Coronary artery (tissue), 2 donors: ENCODE measurements around the gene ANKRD11.
"Not testable (repeated sequence)": the region's sequence is repeated elsewhere in the genome, so short reads cannot be mapped to it uniquely, and the experiment has no call there.

Experiments
- DNase-seq: peaks from one replicate; pipeline ENCODE4 v3.0.0-alpha.2; 2017; ENCODE audit warnings: low spot score
- H3K27ac ChIP-seq, 2 donors: fragments of 200-600 bp; sonication (generic); one replicate each; pipeline ENCODE4 v1.5.1; 2016 to 2019
- H3K4me3 ChIP-seq: fragments of 200-600 bp; sonication (generic); 2 replicates; pipeline ENCODE4 v1.5.1; 2016; ENCODE audit warnings: mild to moderate bottlenecking, moderate library complexity
- CTCF ChIP-seq: fragments of 200-600 bp; sonication (generic); IDR thresholded peaks from one replicate; pipeline ENCODE4 v1.5.1; 2019; ENCODE audit warnings: antibody characterized with exemption

ANKRD11 gene

GRCh38 chr16:89246903-89247733 lies 243.2 kb downstream of the ANKRD11 start:
- no peak overlapping the region for H3K27ac ChIP-seq
- H3K4me3 ChIP-seq, result peak overlapping the region; percentile 72
- peak; percentile 87 for DNase-seq
- no peak for TF ChIP-seq CTCF

GRCh38 chr16:89246383-89246902 lies 243.9 kb downstream of the ANKRD11 start:
- Histone ChIP-seq H3K27ac (no peak overlapping the region), H3K4me3 (peak overlapping the region; percentile 72)
- no peak for TF ChIP-seq CTCF
- DNase-seq, result no peak

DNA sequence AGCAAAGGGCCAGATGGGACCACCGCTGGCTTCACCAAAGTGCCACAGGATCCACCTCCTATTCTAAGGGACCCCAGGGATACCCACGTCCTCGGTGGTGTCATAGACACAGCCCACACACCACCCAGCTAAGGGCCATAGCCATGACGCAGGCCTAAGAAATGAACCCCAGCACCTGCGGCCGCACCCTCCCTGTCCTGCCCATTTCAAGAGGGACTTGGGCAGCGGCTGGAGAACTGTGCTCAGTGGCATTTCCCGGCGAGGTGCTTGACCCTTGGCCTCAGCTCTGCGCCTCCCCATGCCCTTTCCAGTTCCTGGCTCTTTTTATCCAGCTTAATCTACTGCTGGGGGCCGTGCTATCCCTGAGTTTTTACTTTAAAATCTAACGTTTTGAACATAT lies 245.6 kb downstream of the ANKRD11 start:
- Histone ChIP-seq H3K4me3 (no peak overlapping the region), H3K27ac (no peak overlapping the region)
- no peak for DNase-seq
- TF ChIP-seq CTCF, result no peak

DNA sequence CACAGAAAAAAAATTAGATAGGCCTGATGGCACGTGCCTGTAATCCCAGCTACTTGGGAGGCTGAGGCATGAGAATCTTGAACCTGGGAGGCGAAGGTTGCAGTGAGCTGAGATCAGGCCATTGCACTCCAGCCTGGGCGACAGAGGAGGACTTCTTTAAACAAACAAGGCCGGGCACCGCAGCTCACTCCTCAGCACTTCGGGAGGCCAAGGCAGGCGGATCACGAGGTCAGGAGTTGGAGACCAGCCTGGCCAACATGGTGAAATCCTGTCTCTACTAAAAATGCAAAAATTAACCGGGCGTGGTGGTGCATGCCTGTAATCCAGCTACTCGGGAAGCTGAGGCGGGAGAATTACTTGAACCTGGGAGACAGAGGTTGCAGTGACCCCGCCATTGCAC lies 246.1 kb downstream of the ANKRD11 start:
- DNase-seq, H3K27ac ChIP-seq, H3K4me3 ChIP-seq: not testable (repeated sequence)

DNA sequence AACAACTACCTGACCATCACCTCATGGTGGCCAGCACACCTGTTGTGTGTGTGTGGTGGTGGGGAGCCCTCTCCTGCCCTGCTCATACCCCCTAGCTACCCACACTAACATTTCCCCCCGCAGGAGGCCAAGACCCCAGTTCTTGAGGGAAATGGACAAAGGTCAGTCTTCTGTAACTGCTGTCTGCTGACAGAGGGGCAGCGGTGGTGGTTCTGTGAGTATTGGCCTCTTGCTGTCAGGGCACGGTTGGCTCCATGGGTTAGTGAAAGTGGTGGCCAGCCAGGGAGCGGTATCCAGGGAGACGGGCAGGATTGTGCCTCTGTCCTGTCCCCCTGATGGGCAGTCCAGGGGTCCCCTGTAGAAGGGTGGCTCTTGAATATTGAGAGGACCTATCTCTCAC lies 246.7 kb downstream of the ANKRD11 start:
- H3K4me3 ChIP-seq, result no peak overlapping the region
- DNase-seq, result no peak
- no peak overlapping the region for H3K27ac ChIP-seq
- TF ChIP-seq CTCF, result no peak

DNA sequence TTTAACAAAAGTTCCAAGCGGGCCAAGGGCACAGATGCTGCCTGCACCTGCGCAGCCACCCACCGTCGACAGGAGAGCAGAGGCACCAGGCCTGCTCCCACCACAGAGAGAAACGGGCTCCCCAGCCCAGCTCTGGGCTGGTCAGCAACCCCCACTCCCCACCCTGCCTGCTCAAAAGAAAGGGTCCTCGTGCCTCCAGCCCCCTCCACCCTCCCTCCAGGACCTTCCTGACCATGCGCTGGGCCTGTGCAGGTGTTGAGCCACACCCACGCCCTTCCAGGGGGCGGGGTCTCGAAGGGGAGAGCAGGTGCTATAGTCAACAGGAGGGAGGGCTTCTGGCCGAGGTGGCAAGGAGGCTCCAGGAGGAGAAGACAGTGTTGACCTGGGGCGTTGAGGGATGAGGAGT lies 247.6 kb downstream of the ANKRD11 start:
- H3K27ac ChIP-seq, result no peak overlapping the region
- H3K4me3 ChIP-seq, result no peak overlapping the region
- TF ChIP-seq CTCF, result no peak
- no peak for DNase-seq

DNA sequence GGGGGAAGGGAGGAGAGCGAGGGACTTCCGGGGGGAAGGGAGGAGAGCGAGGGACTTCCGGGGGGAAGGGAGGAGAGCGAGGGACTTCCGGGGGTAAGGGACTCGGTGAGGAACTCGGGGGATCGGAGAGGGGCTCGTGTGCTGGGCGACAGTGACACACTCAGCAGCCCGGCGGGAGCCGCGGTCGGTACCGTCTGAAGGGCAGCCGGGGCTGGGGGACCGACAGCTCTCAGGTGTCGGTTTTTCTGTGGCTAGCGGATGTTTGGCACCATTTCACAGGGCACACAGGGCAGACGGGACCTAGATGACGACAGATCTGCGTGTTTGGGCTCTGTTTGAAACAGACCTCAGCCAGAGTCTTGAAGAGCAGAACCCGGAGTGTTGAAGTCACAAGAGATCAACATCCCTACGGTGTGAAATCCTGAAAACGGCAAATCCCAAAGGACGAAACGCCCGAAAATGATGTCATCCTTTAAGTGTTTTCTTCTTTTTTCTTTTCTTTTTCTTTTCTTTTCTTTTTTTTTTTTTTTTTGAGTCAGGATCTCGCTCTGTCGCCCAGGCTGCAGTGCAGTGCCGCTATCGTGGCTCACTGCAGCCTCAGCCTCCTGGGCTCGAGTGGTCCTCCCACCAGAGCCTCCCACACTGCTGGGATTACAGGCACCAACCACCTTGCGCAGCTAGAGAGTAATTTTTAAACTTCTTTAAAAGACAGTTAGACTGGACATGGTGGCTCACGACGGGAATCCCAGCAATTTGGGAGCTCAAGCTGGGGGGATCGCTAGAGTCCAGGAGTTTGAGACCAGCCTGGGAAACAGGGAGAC lies 249.0 kb downstream of the ANKRD11 start:
- TF ChIP-seq CTCF, result no peak
- Histone ChIP-seq H3K27ac (peak overlapping the region; percentile 89 to 90), H3K4me3 (peak overlapping the region; percentile 71)
- peak; percentile 88 for DNase-seq
